ENCODE measurements around the gene JTB. TPM values are rescaled to one million over a fixed set of nuclear protein-coding genes. Genes with fewer than 3 reads are reported as not detected.

Gene JTB
- total RNA-seq, 1 experiment from 2014 or later, result 280 TPM

DNA sequence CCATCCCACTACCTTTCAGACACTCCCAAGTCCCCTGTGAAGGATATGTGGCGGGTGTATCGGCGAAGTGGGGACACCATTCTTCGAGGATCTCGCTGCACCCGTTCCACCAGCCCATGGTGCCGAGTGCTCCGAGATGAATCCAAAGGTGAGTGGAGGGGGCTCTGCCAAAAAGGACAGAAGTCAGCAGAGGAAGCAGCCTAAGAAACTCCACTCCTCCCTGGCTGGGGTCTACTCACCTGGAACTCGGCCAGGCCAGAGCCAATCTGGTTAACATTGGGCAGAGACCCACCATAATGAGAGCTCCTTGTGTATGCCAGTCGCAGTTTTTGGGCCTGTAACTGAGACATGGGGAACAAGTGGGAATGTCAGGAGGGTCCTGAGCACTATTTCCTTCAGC is 22.6 kb downstream of the JTB start:
- no peak for DNase-seq (ENCODE audit: low spot score)

DNA sequence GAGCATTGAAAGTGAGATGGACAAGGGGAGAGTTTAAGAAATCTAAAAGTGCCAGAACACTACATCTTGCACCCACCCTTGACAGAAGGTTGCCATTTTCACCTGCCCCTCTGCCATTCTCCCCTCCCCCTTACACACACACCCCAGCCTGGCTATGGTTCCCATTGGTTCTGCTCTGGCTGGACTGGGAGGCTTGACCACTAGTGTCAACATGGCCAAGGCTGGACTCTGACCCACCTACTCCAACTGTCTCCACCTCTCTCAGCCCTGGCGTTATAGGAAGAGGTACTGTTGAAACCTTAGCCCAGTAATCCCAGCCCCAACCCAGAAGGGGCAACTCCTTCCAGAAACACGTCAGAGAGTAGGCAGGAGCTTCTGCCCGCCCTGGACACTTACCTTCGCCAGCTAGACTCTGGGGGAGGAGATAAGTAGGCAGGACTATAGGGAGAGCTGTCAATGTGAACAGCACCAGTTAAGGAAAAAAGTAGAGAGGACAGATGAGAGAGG is 23.6 kb downstream of the JTB start:
- no peak for DNase-seq (ENCODE audit: low spot score)

GRCh38 chr1:153951801-153952200 is 25.7 kb downstream of the JTB start:
- no peak for DNase-seq (ENCODE audit: low spot score)

DNA sequence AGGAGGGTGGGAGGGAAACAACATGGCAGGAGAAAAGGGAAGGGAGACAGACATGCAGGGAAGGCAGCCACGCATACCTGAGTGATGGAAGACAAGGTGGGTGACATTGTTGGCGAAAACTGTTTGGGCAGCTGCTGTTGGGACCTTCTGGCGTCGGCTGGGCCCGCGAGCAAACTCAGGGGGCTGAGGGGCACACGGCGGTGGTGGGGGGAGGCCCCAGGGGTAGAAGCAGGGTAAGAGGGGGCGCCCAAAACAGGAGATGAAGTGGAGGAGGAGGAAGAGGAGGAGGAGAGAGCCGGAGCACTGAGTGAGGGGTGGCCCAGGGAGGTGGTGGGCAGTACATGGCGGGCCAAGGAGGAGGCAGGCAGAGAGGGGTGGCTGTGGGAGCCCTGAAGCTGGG is 26.3 kb downstream of the JTB start:
- DNase-seq (ENCODE audit: low spot score), result no peak

DNA sequence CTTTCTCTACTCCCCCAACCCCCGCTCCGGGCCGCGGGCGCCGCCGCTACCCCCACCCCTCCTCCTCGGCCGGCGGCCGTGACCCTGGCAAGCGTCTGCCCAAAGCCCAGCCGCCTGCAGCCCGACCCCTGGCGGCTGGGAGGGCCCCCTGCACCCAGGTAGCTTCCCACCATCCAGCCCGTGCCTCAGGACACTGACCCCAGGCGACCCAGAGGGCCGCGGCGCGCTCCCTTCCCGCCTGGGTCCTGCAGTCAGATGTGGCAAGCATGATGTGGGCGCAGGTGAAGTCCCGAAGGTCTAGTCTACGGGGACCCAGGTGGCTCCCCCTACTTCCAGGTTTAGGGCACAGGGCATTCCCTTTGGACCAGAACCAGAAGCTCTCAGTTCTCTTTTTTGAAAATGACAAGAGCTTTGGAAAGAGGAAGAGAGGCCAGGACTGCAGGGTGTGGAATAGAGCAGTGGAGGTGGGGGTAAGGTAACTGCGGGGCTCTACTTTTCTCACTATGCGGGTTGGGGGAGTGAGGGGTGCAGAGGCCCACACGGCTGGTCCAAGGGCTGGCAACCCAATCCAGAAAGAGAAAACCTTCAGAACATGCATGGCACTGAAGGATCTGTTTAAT is 30.7 kb downstream of the JTB start, which contains the start of gene DENND4B:
DENND4B (minus strand) TSS at position 97 of the 620 bp plus-strand sequence. CDS start 2,344 bp downstream, outside the sequence.
- peak; percentile 70 for DNase-seq (ENCODE audit: low spot score)

GRCh38 chr1:153945795-153946621 is 31.5 kb downstream of the JTB start:
- peak; percentile 60 for DNase-seq (ENCODE audit: low spot score)

DNA sequence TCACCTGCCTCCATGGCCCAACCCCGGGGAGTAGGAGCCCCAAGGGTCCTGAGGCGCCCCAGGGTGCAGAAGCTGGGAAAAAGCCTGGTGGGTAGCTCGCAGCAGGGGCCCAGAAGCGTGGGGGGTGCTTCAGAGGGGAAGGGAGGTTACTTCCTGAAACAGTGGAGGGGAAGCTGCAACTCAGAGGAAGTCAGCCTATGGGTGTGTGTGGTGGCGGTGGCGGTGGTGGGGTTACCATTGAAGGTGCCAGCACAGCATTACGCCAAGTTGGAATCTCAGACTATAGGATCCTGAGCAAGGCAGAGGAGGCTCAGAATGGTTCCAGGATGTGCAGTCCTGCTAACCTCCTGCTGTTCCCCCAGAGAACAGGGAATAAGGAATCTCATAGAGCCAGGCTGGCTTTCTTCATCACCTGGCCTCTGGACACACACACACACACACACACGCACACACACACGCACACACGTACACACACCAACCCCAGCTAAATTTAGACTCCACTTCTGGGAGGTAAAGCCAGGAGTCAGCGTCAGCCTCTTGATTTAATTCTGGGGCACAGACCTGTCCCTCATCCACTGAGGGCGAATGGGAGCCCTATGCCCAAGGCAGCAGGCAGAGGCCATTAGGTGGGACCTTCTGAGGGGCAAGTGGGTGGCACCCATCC is 32.2 kb downstream of the JTB start:
- no peak for DNase-seq (ENCODE audit: low spot score)

DNA sequence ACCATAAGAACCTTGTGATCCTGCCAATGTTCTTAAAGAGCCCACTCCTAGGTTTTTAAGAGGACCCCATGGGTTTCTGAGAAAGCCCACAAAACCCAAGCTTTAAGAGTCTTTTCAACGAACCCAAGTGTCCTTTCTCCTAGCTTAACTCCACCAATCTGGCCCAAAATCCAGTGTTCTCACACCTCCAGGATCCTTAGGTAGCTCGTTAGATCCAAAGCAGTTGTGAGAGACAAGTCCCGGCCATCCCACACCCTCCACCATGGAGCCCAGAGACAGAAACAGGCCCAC is 32.7 kb downstream of the JTB start:
- no peak for DNase-seq (ENCODE audit: low spot score)

- no peak for DNase-seq (ENCODE audit: low spot score)
These were observed 33.3 kb downstream of the JTB start for GRCh38 chr1:153944005-153944826.

DNA sequence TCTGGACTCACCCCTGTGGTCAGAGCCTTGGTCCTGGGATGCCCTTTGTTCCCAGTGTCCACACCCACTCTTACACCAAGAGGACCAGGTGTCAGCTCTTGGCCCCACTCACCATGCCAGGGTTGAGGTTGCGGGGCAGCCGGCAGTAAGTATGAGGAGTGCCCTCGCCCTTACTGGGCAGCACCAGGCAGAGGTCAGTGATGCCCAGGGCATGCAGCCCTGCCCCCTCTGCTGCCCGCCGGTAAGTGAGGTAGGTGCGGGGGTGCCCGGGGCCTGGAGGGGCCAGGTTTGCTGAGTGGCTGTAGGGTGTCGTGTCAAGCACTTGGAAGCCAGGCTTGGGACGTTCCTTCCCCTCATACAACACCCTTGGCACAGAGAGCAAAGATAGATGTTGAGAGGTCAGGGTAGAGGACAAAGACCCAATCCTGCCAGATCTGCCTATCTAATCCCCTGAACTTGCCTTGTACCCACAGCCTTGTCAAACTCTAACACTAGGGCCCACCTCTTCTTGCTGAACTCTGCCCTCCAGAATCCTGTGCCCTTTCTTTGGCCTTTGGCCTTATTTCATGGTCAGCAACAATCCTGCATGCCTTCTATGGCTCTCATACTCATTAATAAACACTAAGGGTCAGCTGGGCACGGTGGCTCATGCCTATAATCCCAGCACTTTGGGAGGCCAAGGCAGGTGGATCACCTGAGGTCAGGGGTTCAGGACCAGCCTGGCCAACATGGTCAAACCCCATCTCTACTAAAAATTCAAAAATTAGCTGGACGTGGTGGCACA is 34.5 kb downstream of the JTB start:
- DNase-seq (ENCODE audit: low spot score), result no peak

DNA sequence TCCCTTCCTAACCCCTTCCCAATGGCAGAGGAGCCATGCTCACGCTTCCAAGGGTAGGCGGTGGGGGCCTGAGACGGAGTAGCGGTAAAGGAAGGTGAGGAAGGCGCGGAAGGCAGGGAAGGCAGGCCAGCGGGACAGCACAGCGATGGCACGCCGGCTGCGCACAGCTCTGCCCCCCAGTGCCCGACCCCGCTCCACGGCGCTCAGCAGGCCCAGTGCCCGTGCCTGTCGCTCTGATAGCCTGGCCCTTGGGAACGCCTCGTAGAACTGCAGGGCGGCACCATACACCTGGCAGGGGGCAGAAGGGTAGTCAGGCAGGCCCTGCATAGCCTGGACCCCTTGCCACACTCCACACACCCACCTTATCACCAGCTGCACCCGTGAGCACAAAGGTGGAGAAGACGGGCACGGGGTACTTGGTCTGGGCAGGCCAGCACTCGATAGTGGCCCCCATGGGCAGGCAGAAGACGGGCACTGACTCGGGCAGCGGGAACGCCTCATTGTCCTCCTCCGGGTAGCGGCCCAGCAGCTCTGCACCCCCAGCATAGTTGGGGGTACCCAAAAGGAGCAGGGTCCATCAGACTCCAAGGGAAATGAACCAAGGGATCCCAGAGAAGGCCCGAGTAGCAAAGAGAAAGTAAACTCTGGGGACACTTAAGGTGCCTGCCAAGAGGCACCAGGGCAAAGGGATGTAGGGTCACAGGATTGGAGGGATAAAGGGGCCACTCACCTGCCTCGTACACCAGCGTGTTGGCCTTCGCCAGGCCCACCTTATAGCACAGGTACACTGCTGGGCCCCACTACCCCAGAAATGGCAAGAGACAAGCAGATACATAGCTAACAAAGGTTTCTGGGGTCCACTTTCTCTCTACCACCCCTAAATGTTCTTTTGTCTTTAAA is 35.4 kb downstream of the JTB start:
- no peak for DNase-seq (ENCODE audit: low spot score)

- no peak for DNase-seq (ENCODE audit: low spot score)
These were observed 36.7 kb downstream of the JTB start for GRCh38 chr1:153940756-153941155.

- no peak for DNase-seq (ENCODE audit: low spot score)
These were observed 38.0 kb downstream of the JTB start for GRCh38 chr1:153939476-153939875.

GRCh38 chr1:153938996-153939395 is 38.5 kb downstream of the JTB start:
- DNase-seq (ENCODE audit: low spot score), result no peak

DNA sequence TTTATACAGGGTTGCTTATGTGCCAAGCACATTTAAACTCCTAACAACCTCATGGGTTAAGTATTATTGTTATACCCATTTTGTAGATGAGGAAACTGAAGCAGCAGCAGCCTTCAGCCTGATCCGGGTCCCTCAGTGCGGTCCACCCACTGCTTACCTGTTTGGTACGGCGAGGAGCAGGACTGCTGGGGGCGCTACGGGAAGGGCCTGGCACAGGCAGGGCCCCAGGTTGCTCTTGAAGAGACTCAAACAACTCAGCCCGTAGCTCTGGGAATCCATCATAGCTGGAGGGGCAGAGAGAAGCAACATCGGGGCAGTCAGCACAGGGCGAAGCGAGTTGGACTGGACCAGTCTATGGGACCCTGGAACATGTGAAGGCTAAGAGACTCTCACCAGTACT is 40.1 kb downstream of the JTB start:
- no peak for DNase-seq (ENCODE audit: low spot score)

- no peak for DNase-seq (ENCODE audit: low spot score)
These were observed 41.3 kb downstream of the JTB start for GRCh38 chr1:153936011-153936802.

DNA sequence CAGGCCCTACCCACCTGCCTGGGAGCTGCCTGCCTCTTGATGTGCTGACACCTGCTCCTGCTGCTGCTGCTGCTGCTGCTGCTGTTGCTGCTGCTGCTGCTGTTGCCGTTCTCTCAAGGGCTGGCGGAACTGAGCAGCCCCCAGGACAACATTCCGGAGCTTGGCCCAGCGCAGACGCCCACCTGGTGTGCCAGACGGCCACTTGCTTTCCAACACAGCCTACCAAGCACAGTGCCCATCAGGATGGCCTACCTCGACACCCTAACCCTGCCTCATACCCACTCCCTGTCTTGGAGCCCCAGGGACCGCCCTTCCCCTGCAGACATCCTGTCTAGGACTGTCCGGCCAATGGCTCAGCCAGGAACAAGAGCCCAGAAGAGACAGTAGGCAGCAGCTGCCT is 42.7 kb downstream of the JTB start:
- DNase-seq (ENCODE audit: low spot score), result no peak

DNA sequence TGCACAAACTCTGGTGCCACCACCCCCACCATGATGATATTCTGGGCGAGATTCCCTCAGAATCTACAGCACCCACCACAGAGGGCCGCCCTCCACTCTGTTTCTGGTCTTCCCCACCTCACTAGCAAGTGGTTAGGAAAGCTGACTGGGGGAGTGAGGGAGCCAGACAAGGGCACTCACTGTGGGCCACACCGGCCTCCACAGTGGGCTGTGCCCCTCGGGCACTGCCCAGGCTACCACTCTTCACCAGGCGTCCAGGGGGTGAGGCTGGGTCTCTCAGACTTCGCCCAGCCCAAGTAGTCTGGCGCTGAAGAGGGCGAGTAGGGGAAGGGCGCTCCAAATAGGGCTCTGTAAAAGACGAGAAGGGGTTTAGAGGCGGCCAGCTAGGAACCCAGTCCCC is 43.5 kb downstream of the JTB start:
- DNase-seq (ENCODE audit: low spot score), result no peak

DNA sequence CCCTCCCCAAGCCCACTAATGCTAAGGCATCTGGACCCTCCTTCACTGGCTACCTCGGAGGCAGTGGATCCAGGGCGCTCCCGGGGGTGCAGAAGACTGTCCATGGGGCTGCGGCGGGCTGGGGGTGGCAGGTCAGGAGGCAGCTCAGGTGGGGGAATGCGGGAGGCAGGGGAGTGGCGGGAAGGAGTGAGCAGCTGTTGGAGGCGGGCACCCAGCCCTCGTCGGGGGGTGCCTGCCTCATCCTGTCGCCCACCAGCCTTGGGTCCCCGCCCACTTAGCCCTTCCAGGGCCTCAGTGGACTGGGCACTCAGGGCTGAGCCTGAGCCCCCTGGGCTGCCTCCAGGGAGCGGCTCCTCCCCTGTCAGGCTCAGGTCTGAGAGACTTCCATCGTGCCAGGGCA is 44.0 kb downstream of the JTB start:
- no peak for DNase-seq (ENCODE audit: low spot score)
